Measurements from ENCODE around the gene MFSD6.
"Not testable (repeated sequence)": the region's sequence is repeated elsewhere in the genome, so short reads cannot be mapped to it uniquely, and the experiment has no call there.

MFSD6 gene

GRCh38 chr2:190407662-190408537, at the start of gene MFSD6:
Gene MFSD6 (plus strand): TSS chr2:190408355. CDS start chr2:190436030, 27,675 bp downstream.
- peak; percentile 2 for DNase-seq

- not testable (repeated sequence) for DNase-seq
Measured at GRCh38 chr2:190358655-190359448, 49.3 kb upstream of the MFSD6 start.

GRCh38 chr2:190360561-190360960, 47.6 kb upstream of the MFSD6 start:
- DNase-seq = no peak

GRCh38 chr2:190360965-190361364, 47.2 kb upstream of the MFSD6 start:
- DNase-seq = no peak

GRCh38 chr2:190361572-190361971, 46.6 kb upstream of the MFSD6 start:
- no peak for DNase-seq

- no peak for DNase-seq
Measured at GRCh38 chr2:190362894-190363293, 45.3 kb upstream of the MFSD6 start.

GRCh38 chr2:190365499-190366204, 42.5 kb upstream of the MFSD6 start:
- no peak for DNase-seq

- no peak for DNase-seq
Measured at GRCh38 chr2:190366248-190366753, 41.9 kb upstream of the MFSD6 start.

GRCh38 chr2:190367091-190367490, 41.1 kb upstream of the MFSD6 start:
- no peak for DNase-seq

- no peak for DNase-seq
Measured at GRCh38 chr2:190369635-190370034, 38.5 kb upstream of the MFSD6 start.

GRCh38 chr2:190376083-190376482, 32.1 kb upstream of the MFSD6 start:
- DNase-seq = no peak

GRCh38 chr2:190376591-190377245, 31.4 kb upstream of the MFSD6 start:
- DNase-seq = no peak

GRCh38 chr2:190378880-190379237, 29.3 kb upstream of the MFSD6 start:
- DNase-seq = no peak

- DNase-seq = peak; percentile 79
Measured at GRCh38 chr2:190379249-190379964, 28.7 kb upstream of the MFSD6 start.

GRCh38 chr2:190380962-190381412, 27.2 kb upstream of the MFSD6 start:
- peak; percentile 38 for DNase-seq

- peak; percentile 29 for DNase-seq
Measured at GRCh38 chr2:190382851-190383250, 25.3 kb upstream of the MFSD6 start.

GRCh38 chr2:190387422-190387821, 20.7 kb upstream of the MFSD6 start:
- no peak for DNase-seq

GRCh38 chr2:190396271-190396670, 11.9 kb upstream of the MFSD6 start:
- no peak for DNase-seq

- no peak for DNase-seq
Measured at GRCh38 chr2:190402986-190403603, 5.1 kb upstream of the MFSD6 start.

GRCh38 chr2:190404487-190404886, 3.7 kb upstream of the MFSD6 start:
- DNase-seq = peak; percentile 43

GRCh38 chr2:190405070-190405469, 3.1 kb upstream of the MFSD6 start:
- DNase-seq = no peak
